ENCODE data around the gene C16orf54. TPM values are rescaled to one million over a fixed set of nuclear protein-coding genes. Genes with fewer than 3 reads are reported as not detected.
"Not testable (repeated sequence)": the region's sequence is repeated elsewhere in the genome, so short reads cannot be mapped to it uniquely, and the experiment has no call there.

C16orf54 gene
- total and polyA plus RNA-seq, 7 donors, result 0.46 to 10.1 (median 1.0) TPM; not detected in 1

GRCh38 chr16:29765167-29766032 lies 19.6 kb upstream of the C16orf54 start:
- Histone ChIP-seq H3K27ac (no peak overlapping the region), H3K4me3 (no peak overlapping the region), H3K36me3 (no peaks in the 10 kb centered on the region), H3K27me3 (no peaks in the 10 kb centered on the region), H3K4me1 (no peaks in the 10 kb centered on the region), H3K9me3 (no peaks in the 10 kb centered on the region)
- intact Hi-C loops (cut with DNase I), result no loop called here
- TF ChIP-seq POLR2AphosphoS5 (IDR thresholded peaks at IDR 0.05), result no peak
- TF ChIP-seq POLR2A (IDR thresholded peaks at IDR 0.05), result no peak
- no peak for TF ChIP-seq EP300 (IDR thresholded peaks at IDR 0.05)
- TF ChIP-seq CTCF (IDR thresholded peaks at IDR 0.05), result no peak
- WGBS, 2 donors, result 17 to 67% methylated on average over 15 of the region's 15 CpGs
- DNase-seq, result no peak

GRCh38 chr16:29763326-29763725 lies 17.5 kb upstream of the C16orf54 start:
- Histone ChIP-seq H3K4me3 (no peak overlapping the region), H3K4me1 (no peaks in the 10 kb centered on the region), H3K27me3 (no peaks in the 10 kb centered on the region), H3K36me3 (no peaks in the 10 kb centered on the region), H3K27ac (no peak overlapping the region), H3K9me3 (no peaks in the 10 kb centered on the region)
- no peak for TF ChIP-seq CTCF (IDR thresholded peaks at IDR 0.05)
- TF ChIP-seq POLR2AphosphoS5 (IDR thresholded peaks at IDR 0.05), result no peak
- TF ChIP-seq EP300 (IDR thresholded peaks at IDR 0.05), result no peak
- no peak for TF ChIP-seq POLR2A (IDR thresholded peaks at IDR 0.05)
- WGBS, 2 donors, result 84 to 93% methylated on average over 6 of the region's 6 CpGs
- DNase-seq, result no peak
- intact Hi-C loops (cut with DNase I), result no loop called here

GRCh38 chr16:29761882-29762281 lies 16.1 kb upstream of the C16orf54 start:
- Histone ChIP-seq H3K36me3 (no peaks in the 10 kb centered on the region), H3K4me1 (no peaks in the 10 kb centered on the region), H3K4me3 (no peak overlapping the region), H3K27ac (no peak overlapping the region), H3K27me3 (no peaks in the 10 kb centered on the region), H3K9me3 (no peaks in the 10 kb centered on the region)
- intact Hi-C loops (cut with DNase I), result no loop called here
- no peak for DNase-seq
- WGBS, 2 donors, result 79 to 89% methylated on average over 6 of the region's 6 CpGs
- TF ChIP-seq EP300 (IDR thresholded peaks at IDR 0.05), result no peak
- TF ChIP-seq CTCF (IDR thresholded peaks at IDR 0.05), result no peak
- no peak for TF ChIP-seq POLR2A (IDR thresholded peaks at IDR 0.05)
- TF ChIP-seq POLR2AphosphoS5 (IDR thresholded peaks at IDR 0.05), result no peak

- H3K36me3 ChIP-seq; H3K4me1 ChIP-seq; H3K9me3 ChIP-seq; DNase-seq; H3K27ac ChIP-seq; intact Hi-C loops (cut with DNase I); H3K4me3 ChIP-seq; H3K27me3 ChIP-seq: not testable (repeated sequence)
- 19 to 65% methylated on average over 8 of the region's 8 CpGs for WGBS, 2 donors
Measured at GRCh38 chr16:29761280-29761651, 15.5 kb upstream of the C16orf54 start.

- intact Hi-C loops (cut with DNase I), result no loop called here
- Histone ChIP-seq H3K9me3 (no peaks in the 10 kb centered on the region), H3K36me3 (no peaks in the 10 kb centered on the region), H3K27me3 (no peaks in the 10 kb centered on the region), H3K27ac (no peak overlapping the region), H3K4me1 (no peaks in the 10 kb centered on the region), H3K4me3 (no peak overlapping the region)
- no peak for DNase-seq
- TF ChIP-seq POLR2AphosphoS5 (IDR thresholded peaks at IDR 0.05), result no peak
- no peak for TF ChIP-seq EP300 (IDR thresholded peaks at IDR 0.05)
- no peak for TF ChIP-seq CTCF (IDR thresholded peaks at IDR 0.05)
- no peak for TF ChIP-seq POLR2A (IDR thresholded peaks at IDR 0.05)
- 13 to 74% methylated on average over 9 of the region's 9 CpGs for whole genome bisulfite sequencing, 2 donors
Measured at GRCh38 chr16:29760567-29761279, 14.9 kb upstream of the C16orf54 start.

Measured in sigmoid colon (tissue), 7 donors.